SK-N-SH (cell line): ENCODE data around the gene DPF3. TPM values are rescaled to one million over a fixed set of nuclear protein-coding genes. Genes with fewer than 3 reads are reported as not detected.

Source experiments
- CTCF ChIA-PET: fragments of 300-600, 350-600 bp; formaldehyde crosslinking; extraction: SDS; loops from one replicate; lab custom pipeline; 2021; lab: Yijun Ruan, JAX
- POLR2A ChIA-PET: fragments of 350-600 bp; sonication (Branson Sonifier 250); formaldehyde crosslinking; extraction: SDS; loops from one replicate; lab custom pipeline; 2020; ENCODE audit warnings: antibody characterized with exemption, inconsistent platforms; lab: Yijun Ruan, JAX
- DNase-seq: peaks from one replicate; pipeline ENCODE4 v3.0.0; 2012
- H2AFZ ChIP-seq: fragments of 200-600 bp; sonication (generic); 2 replicates; pipeline ENCODE4 v1.8.1; 2016; ENCODE audit warnings: antibody characterized with exemption, mild to moderate bottlenecking, low read depth
- H3F3A ChIP-seq: fragments of 200-600 bp; sonication (generic); replicated peaks from 2 replicates; pipeline ENCODE3; 2016; ENCODE audit warnings: antibody characterized with exemption, mild to moderate bottlenecking; ENCODE audit not compliant: insufficient read depth
- H3K27ac ChIP-seq, 2 experiments: fragments of 200-500 bp in 1 of 2; fragments of 200-600 bp in 1 of 2; sonication (Bioruptor generic) in 1 of 2; sonication (generic), shearing (Covaris generic) in 1 of 2; 2 replicates each; pipeline versions ENCODE4 v1.5.1 to v1.6.1; 2014 to 2016; ENCODE audit warnings: low read depth in 2 of 2, inconsistent platforms in 1 of 2, low read length in 1 of 2, mild to moderate bottlenecking in 1 of 2, mixed read lengths in 1 of 2
- H3K27me3 ChIP-seq: fragments of 200-600 bp; sonication (generic), shearing (Covaris generic); 2 replicates; pipeline ENCODE4 v1.6.1; 2016; ENCODE audit warnings: mixed run types; ENCODE audit not compliant: insufficient read depth
- H3K36me3 ChIP-seq, 2 experiments: fragments of 200-500 bp in 1 of 2; fragments of 200-600 bp in 1 of 2; sonication (Bioruptor generic) in 1 of 2; sonication (generic) in 1 of 2; replicated peaks in 1 of 2; 2 replicates each; pipeline versions ENCODE3 to v1.5.1; 2014 to 2016; ENCODE audit warnings: low read length in 1 of 2, mild to moderate bottlenecking in 1 of 2; ENCODE audit not compliant: insufficient read depth in 2 of 2, control insufficient read depth in 1 of 2
- H3K4me1 ChIP-seq, 2 experiments: fragments of 200-500 bp in 1 of 2; fragments of 200-600 bp in 1 of 2; sonication (Bioruptor generic) in 1 of 2; sonication (generic), shearing (Covaris generic) in 1 of 2; 2 replicates each; pipeline versions ENCODE4 v1.5.1 to v1.6.1; 2014 to 2016; ENCODE audit warnings: low read depth in 1 of 2, low read length in 1 of 2, mixed run types in 1 of 2; ENCODE audit not compliant: insufficient read depth in 2 of 2, control insufficient read depth in 1 of 2
- H3K4me2 ChIP-seq: fragments of 200-600 bp; sonication (generic), shearing (Covaris generic); 2 replicates; pipeline ENCODE4 v1.6.1; 2017; ENCODE audit warnings: mixed run types
- H3K4me3 ChIP-seq, 2 experiments: fragments of 200-500 bp in 1 of 2; fragments of 200-600 bp in 1 of 2; sonication (Bioruptor generic) in 1 of 2; sonication (generic), shearing (Covaris generic) in 1 of 2; 2 replicates each; pipeline versions ENCODE4 v1.5.1 to v1.8.1; 2014 to 2016; ENCODE audit warnings: low read depth in 2 of 2, inconsistent platforms in 1 of 2, low read length in 1 of 2, mild to moderate bottlenecking in 1 of 2, mixed read lengths in 1 of 2, moderate library complexity in 1 of 2
- H3K79me2 ChIP-seq: fragments of 200-600 bp; sonication (generic); 2 replicates; pipeline ENCODE4 v1.8.1; 2017; ENCODE audit warnings: mild to moderate bottlenecking; ENCODE audit not compliant: insufficient read depth
- H3K9ac ChIP-seq: fragments of 200-600 bp; sonication (generic); 2 replicates; pipeline ENCODE4 v1.6.1; 2017; ENCODE audit warnings: mixed run types
- H3K9me2 ChIP-seq: fragments of 200-600 bp; sonication (generic); 2 replicates; pipeline ENCODE4 v1.6.1; 2017; ENCODE audit warnings: mixed run types
- H3K9me3 ChIP-seq: fragments of 200-600 bp; sonication (generic); 2 replicates; pipeline ENCODE4 v1.6.1; 2017; ENCODE audit warnings: mixed run types, mild to moderate bottlenecking, moderate library complexity
- H4K20me1 ChIP-seq: fragments of 200-600 bp; sonication (generic); 2 replicates; pipeline ENCODE4 v1.6.1; 2017; ENCODE audit warnings: mild to moderate bottlenecking, mixed run types; ENCODE audit not compliant: insufficient read depth
- CHD2 ChIP-seq: fragments of 150-350 bp; IDR thresholded peaks from 2 replicates; pipeline ENCODE4 v1.6.1; 2018; ENCODE audit warnings: low read length; ENCODE audit not compliant: partially characterized antibody
- EP300 ChIP-seq, 2 experiments: IDR thresholded peaks; 2 replicates each; pipeline versions ENCODE4 v1.4.0 to v1.6.1; 2012; ENCODE audit warnings: borderline replicate concordance in 1 of 2, low read depth in 1 of 2, low read length in 1 of 2
- EZH2phosphoT487 ChIP-seq: fragments of 200-600 bp; sonication (generic); IDR thresholded peaks from 2 replicates; pipeline ENCODE4 v1.6.1; 2017; ENCODE audit warnings: low read depth, mixed run types, mild to moderate bottlenecking, antibody characterized with exemption, moderate library complexity, borderline replicate concordance
- FOSL2 ChIP-seq: IDR thresholded peaks from 2 replicates; pipeline ENCODE4 v1.4.0; 2012; ENCODE audit warnings: low read depth, mild to moderate bottlenecking, moderate library complexity, borderline replicate concordance
- JUND ChIP-seq: IDR thresholded peaks from 2 replicates; pipeline ENCODE4 v1.4.0; 2012
- MXI1 ChIP-seq: IDR thresholded peaks from 2 replicates; pipeline ENCODE4 v1.6.1; 2012; ENCODE audit warnings: mild to moderate bottlenecking, low read depth, low read length, improper control_type of control experiment
- NFIC ChIP-seq: IDR thresholded peaks from 2 replicates; pipeline ENCODE4 v1.4.0; 2012; ENCODE audit warnings: borderline replicate concordance
- NRF1 ChIP-seq: IDR thresholded peaks from 2 replicates; pipeline ENCODE4 v1.6.1; 2012; ENCODE audit warnings: low read depth, mild to moderate bottlenecking, low read length
- RXRA ChIP-seq: IDR thresholded peaks from 2 replicates; pipeline ENCODE4 v1.4.0; 2012; ENCODE audit warnings: low read depth, mild to moderate bottlenecking, borderline replicate concordance
- SIN3A ChIP-seq: IDR thresholded peaks from 2 replicates; pipeline ENCODE4 v1.6.1; 2012; ENCODE audit warnings: low read depth, mild to moderate bottlenecking, low read length, moderate library complexity, borderline replicate concordance
- SMC3 ChIP-seq: IDR thresholded peaks from 2 replicates; pipeline ENCODE4 v1.6.1; 2012; ENCODE audit warnings: low read depth, low read length, improper control_type of control experiment
- TEAD4 ChIP-seq: IDR thresholded peaks from 2 replicates; pipeline ENCODE4 v1.4.0; 2012; ENCODE audit warnings: mild to moderate bottlenecking, borderline replicate concordance; ENCODE audit not compliant: insufficient read depth
- YY1 ChIP-seq: IDR thresholded peaks from 2 replicates; pipeline ENCODE4 v1.4.0; 2012; ENCODE audit warnings: low read depth, mild to moderate bottlenecking
- WGBS: methylation state at CpG from one replicate; pipeline ENCODE4 v1.1.6; 2017; ENCODE audit warnings: low lambda C conversion rate; 5-methylcytosine and 5-hydroxymethylcytosine counted together
- polyA plus RNA-seq, 3 experiments: library from polyadenylated mRNA; depleted of rRNA; stranded (reverse); fragments of >200 nt; gene quantifications; 2 replicates each; pipeline ENCODE4 v1.2.3, GENCODE V29; 2012
- TF ChIP-seq, protein P1 (sequence below): IDR thresholded peaks from 2 replicates; pipeline ENCODE4; 2012
- TF ChIP-seq, protein P2 (sequence below): IDR thresholded peaks from 2 replicates; pipeline ENCODE4 v1.4.0; 2012; ENCODE audit warnings: low read depth
- TF ChIP-seq, protein P3 (sequence below): IDR thresholded peaks from 2 replicates; pipeline ENCODE4 v1.4.0; 2012; ENCODE audit warnings: low read depth, borderline replicate concordance
- TF ChIP-seq, protein P4 (sequence below): fragments of 150-350 bp; IDR thresholded peaks from 2 replicates; pipeline ENCODE4 v1.6.1; 2016; ENCODE audit warnings: mild to moderate bottlenecking, low read depth, low read length
- TF ChIP-seq, protein P5 (sequence below): fragments of 150-350 bp; IDR thresholded peaks from 2 replicates; pipeline ENCODE4 v1.6.1; 2017; ENCODE audit warnings: antibody characterized with exemption, low read length, low read depth, borderline replicate concordance

The DPF3 gene
- polyA plus RNA-seq, 1 of the 3 experiments (the other 2 are of a cell fraction), result 2.8 TPM

DNA sequence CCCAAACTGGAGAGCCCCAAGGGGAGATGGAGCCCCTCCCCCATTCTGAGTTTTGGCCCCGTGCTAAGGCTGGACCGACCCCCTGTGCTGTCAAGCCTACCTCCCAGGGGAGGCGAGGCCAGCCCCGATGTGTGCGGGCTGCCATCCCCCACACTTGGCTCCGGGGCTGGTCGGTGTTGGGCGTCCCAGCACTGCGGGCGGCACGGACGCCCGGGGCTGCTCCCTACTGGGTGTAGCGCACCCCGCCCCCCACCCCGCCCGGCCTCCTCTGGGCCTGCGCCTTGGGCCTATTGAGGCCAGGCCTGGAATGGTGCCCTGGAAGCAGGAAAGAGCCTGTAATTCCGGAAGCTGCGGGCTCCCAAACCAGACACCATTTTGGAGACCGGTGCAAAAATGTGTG is 35.0 kb upstream of the DPF3 start:
- ChIA-PET POLR2A (no interaction called here), CTCF (interaction anchor here (0.8 kb wide), 1 partner anchor 29 kb away, joined by 3 read pairs; no protein-coding TSS in a partner anchor)
- peaks cover 0 to 12% of the 10 kb centered on the region in 2 experiments; a peak in 1 of 4 replicates for H3K4me1 ChIP-seq
- no peak overlapping the region for H3K4me3 ChIP-seq
- H3K9me2 ChIP-seq, result no peaks in the 10 kb centered on the region
- H3K36me3 ChIP-seq, result no peaks in the 10 kb centered on the region
- no peaks in the 10 kb centered on the region for H4K20me1 ChIP-seq
- H3K9me3 ChIP-seq, result no peaks in the 10 kb centered on the region
- 100% methylated on average over 8 of the region's 21 CpGs for WGBS
- no peak for DNase-seq
- no peaks in the 10 kb centered on the region for H3K27me3 ChIP-seq
- no peak overlapping the region for H2AFZ ChIP-seq
- no peak overlapping the region for H3K27ac ChIP-seq
- H3K79me2 ChIP-seq, result peaks cover 35% of the 10 kb centered on the region
- no peak for TF ChIP-seq SMC3
- no peak for TF ChIP-seq NRF1
- no peak for TF ChIP-seq EP300 (IDR thresholded peaks at IDR 0.05; ENCODE audit: borderline replicate concordance in 1 of 2, low read depth in 1 of 2, low read length in 1 of 2)
- TF ChIP-seq, protein P1, sequence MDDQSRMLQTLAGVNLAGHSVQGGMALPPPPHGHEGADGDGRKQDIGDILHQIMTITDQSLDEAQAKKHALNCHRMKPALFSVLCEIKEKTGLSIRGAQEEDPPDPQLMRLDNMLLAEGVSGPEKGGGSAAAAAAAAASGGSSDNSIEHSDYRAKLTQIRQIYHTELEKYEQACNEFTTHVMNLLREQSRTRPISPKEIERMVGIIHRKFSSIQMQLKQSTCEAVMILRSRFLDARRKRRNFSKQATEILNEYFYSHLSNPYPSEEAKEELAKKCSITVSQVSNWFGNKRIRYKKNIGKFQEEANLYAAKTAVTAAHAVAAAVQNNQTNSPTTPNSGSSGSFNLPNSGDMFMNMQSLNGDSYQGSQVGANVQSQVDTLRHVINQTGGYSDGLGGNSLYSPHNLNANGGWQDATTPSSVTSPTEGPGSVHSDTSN, result no peak
- TF ChIP-seq EZH2phosphoT487, result no peak
- TF ChIP-seq CHD2, result no peak
- no peak for TF ChIP-seq NFIC
- TF ChIP-seq, protein P2, sequence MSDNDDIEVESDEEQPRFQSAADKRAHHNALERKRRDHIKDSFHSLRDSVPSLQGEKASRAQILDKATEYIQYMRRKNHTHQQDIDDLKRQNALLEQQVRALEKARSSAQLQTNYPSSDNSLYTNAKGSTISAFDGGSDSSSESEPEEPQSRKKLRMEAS, result no peak
- no peak for TF ChIP-seq RXRA
- no peak for TF ChIP-seq YY1
- TF ChIP-seq, protein P3, sequence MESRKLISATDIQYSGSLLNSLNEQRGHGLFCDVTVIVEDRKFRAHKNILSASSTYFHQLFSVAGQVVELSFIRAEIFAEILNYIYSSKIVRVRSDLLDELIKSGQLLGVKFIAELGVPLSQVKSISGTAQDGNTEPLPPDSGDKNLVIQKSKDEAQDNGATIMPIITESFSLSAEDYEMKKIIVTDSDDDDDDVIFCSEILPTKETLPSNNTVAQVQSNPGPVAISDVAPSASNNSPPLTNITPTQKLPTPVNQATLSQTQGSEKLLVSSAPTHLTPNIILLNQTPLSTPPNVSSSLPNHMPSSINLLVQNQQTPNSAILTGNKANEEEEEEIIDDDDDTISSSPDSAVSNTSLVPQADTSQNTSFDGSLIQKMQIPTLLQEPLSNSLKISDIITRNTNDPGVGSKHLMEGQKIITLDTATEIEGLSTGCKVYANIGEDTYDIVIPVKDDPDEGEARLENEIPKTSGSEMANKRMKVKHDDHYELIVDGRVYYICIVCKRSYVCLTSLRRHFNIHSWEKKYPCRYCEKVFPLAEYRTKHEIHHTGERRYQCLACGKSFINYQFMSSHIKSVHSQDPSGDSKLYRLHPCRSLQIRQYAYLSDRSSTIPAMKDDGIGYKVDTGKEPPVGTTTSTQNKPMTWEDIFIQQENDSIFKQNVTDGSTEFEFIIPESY, result no peak
- no peak for TF ChIP-seq FOSL2
- no peak for TF ChIP-seq MXI1
- H3K4me2 ChIP-seq, result no peak overlapping the region
- H3K9ac ChIP-seq, result no peak overlapping the region
- H3F3A ChIP-seq, result no peaks in the 10 kb centered on the region

DNA sequence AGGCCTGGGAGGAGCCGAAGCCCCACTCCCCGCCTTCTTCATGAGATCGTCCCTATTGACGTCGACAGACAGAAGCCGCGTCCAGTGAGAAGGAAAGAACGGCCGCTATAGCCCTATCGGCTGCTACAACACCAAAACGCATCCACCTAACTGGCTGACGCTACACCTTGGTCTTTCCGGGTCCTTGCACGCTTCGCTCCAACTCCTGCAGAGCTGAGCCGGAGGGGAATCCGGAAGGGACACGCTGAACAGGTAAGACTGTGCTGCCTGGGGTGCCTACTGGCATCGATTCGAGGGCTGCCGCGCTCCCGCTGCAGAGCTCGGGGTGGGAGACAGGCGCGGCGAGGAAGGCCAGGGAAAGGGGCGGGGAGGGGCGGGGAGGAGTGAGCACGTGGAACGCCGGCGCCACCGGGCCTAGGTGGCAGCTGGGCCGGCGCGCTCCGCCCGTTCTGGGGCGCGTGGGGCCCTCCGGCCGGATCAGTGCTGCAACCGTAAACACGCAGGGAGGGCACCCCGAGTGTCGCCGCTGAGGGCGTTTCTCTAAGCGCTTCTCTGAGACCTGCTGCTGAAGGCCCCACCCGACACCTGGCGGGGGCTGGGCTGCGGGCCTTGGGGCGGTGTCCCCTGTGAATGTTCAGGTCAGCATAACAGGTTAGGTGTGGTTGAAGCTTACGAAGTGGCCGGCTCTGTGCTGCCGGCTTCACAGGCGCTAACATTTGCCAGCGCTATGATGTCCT is 32.6 kb upstream of the DPF3 start, which contains the start of gene DCAF4:
Gene DCAF4 (plus strand): TSS at position 173 of the 737 bp plus-strand sequence. CDS start 11,515 bp downstream, outside the sequence.
- Histone ChIP-seq H3K4me2 (peak within 1 kb of the TSS; percentile 100), H3K79me2 (peaks cover 22% of the 10 kb centered on the region), H3K9ac (peak within 1 kb of the TSS; percentile 72), H3K36me3 (no peaks in the 10 kb centered on the region), H3K9me3 (no peaks in the 10 kb centered on the region), H3K4me1 (peaks cover 0 to 12% of the 10 kb centered on the region in 2 experiments; a peak in 1 of 4 replicates), H3K27me3 (no peaks in the 10 kb centered on the region), H3K9me2 (no peaks in the 10 kb centered on the region), H3F3A (no peaks in the 10 kb centered on the region), H2AFZ (peak within 1 kb of the TSS; percentile 99), H3K4me3 (peak within 1 kb of the TSS; percentile 79 to 93), H3K27ac (peak within 1 kb of the TSS; percentile 12 to 50; a peak in 3 of 4 replicates), H4K20me1 (no peaks in the 10 kb centered on the region)
- POLR2A ChIA-PET, result interaction anchor here (0.6 kb wide), 1 partner anchor 48 kb away, joined by 3 read pairs; no protein-coding TSS in a partner anchor
- CTCF ChIA-PET, result interaction anchor here (1.6 to 4.3 kb wide), 4 partner anchors 22 to 412 kb away, joined by 10 to 34 read pairs (median 16); no protein-coding TSS in a partner anchor
- peak; percentile 99 for DNase-seq
- under 1% methylated on average over 24 of the region's 59 CpGs for WGBS
- TF ChIP-seq, protein P4, sequence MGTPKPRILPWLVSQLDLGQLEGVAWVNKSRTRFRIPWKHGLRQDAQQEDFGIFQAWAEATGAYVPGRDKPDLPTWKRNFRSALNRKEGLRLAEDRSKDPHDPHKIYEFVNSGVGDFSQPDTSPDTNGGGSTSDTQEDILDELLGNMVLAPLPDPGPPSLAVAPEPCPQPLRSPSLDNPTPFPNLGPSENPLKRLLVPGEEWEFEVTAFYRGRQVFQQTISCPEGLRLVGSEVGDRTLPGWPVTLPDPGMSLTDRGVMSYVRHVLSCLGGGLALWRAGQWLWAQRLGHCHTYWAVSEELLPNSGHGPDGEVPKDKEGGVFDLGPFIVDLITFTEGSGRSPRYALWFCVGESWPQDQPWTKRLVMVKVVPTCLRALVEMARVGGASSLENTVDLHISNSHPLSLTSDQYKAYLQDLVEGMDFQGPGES, result peak; percentile 78
- TF ChIP-seq SIN3A (peak; percentile 63; the same call in 1 of the 2 replicates), JUND (no peak), TEAD4 (no peak)
- TF ChIP-seq, protein P5, sequence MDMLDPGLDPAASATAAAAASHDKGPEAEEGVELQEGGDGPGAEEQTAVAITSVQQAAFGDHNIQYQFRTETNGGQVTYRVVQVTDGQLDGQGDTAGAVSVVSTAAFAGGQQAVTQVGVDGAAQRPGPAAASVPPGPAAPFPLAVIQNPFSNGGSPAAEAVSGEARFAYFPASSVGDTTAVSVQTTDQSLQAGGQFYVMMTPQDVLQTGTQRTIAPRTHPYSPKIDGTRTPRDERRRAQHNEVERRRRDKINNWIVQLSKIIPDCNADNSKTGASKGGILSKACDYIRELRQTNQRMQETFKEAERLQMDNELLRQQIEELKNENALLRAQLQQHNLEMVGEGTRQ, result no peak
